ENCODE results near the gene CCDC154.

- no peak for TF ChIP-seq POLR2A (IDR thresholded peaks at IDR 0.05; ENCODE audit: low read depth, low read length)
- TF ChIP-seq CTCF (IDR thresholded peaks at IDR 0.05 in 2 of 3, conservative IDR thresholded peaks at IDR 0.05 in 1 of 3; ENCODE audit: control insufficient read depth in 2 of 3, extremely low read depth in 1 of 3, insufficient read depth in 1 of 3, low read depth in 3 of 3, low read length in 3 of 3) = no peak
- TF ChIP-seq CEBPZ (IDR thresholded peaks at IDR 0.05; ENCODE audit: low read depth, low read length) = no peak
- TF ChIP-seq NRF1 (conservative IDR thresholded peaks at IDR 0.05; ENCODE audit: low read depth, low read length) = no peak
- TF ChIP-seq NFYB (IDR thresholded peaks at IDR 0.05; ENCODE audit: insufficient read depth, low read depth, low read length) = no peak
Observed at GRCh38 chr16:1397779-1398178, 46.6 kb downstream of the CCDC154 start.

Measured in GM12878 (cell line).